HS-27A (cell line): ENCODE results near the gene CHTF18.
"Not testable (repeated sequence)": the region's sequence is repeated elsewhere in the genome, so short reads cannot be mapped to it uniquely, and the experiment has no call there.

Experiments
- DNase-seq: peaks from one replicate; pipeline ENCODE4 v3.0.0-alpha.2; 2012; ENCODE audit warnings: low read depth, missing footprints

The CHTF18 gene

GRCh38 chr16:808085-808386 is 19.6 kb downstream of the CHTF18 start:
- DNase-seq: no peak

GRCh38 chr16:813204-813915 is 24.9 kb downstream of the CHTF18 start:
- no peak for DNase-seq

- DNase-seq: no peak
These were observed 25.5 kb downstream of the CHTF18 start for GRCh38 chr16:813916-814412.

GRCh38 chr16:814974-815373 is 26.6 kb downstream of the CHTF18 start:
- peak; percentile 59 for DNase-seq

GRCh38 chr16:815861-816260 is 27.4 kb downstream of the CHTF18 start:
- no peak for DNase-seq

- no peak for DNase-seq
These were observed 28.8 kb downstream of the CHTF18 start for GRCh38 chr16:817001-817906.

- no peak for DNase-seq
These were observed 29.7 kb downstream of the CHTF18 start for GRCh38 chr16:818132-818531.

- DNase-seq: no peak
These were observed 30.2 kb downstream of the CHTF18 start for GRCh38 chr16:818592-818991.

GRCh38 chr16:819336-820043 is 31.1 kb downstream of the CHTF18 start:
- DNase-seq: no peak

- not testable (repeated sequence) for DNase-seq
These were observed 31.6 kb downstream of the CHTF18 start for GRCh38 chr16:820044-820408.

- DNase-seq: no peak
These were observed 32.3 kb downstream of the CHTF18 start for GRCh38 chr16:820748-821147.

- no peak for DNase-seq
These were observed 33.3 kb downstream of the CHTF18 start for GRCh38 chr16:821751-822150.

GRCh38 chr16:822174-822908 is 33.9 kb downstream of the CHTF18 start:
- no peak for DNase-seq

GRCh38 chr16:822909-823297 is 34.5 kb downstream of the CHTF18 start:
- DNase-seq: no peak

- DNase-seq: no peak
These were observed 35.8 kb downstream of the CHTF18 start for GRCh38 chr16:824194-824593.

GRCh38 chr16:824601-825000 is 36.2 kb downstream of the CHTF18 start:
- no peak for DNase-seq

GRCh38 chr16:825341-826061 is 37.1 kb downstream of the CHTF18 start:
- no peak for DNase-seq

- no peak for DNase-seq
These were observed 39.1 kb downstream of the CHTF18 start for GRCh38 chr16:827513-827912.

GRCh38 chr16:828891-829290 is 40.5 kb downstream of the CHTF18 start:
- DNase-seq: no peak

GRCh38 chr16:830107-830870 is 41.9 kb downstream of the CHTF18 start:
- no peak for DNase-seq
